H1 (cell line): ENCODE results near the gene AGER. TPM values are rescaled to one million over a fixed set of nuclear protein-coding genes. Genes with fewer than 3 reads are reported as not detected.

Experiments
- ATF3 ChIP-seq: IDR thresholded peaks from 2 replicates; pipeline ENCODE4 v1.6.1; 2011; ENCODE audit warnings: low read depth, mild to moderate bottlenecking, low read length; ENCODE audit not compliant: insufficient read depth
- POLR2AphosphoS5 ChIP-seq: IDR thresholded peaks from 2 replicates; pipeline ENCODE4 v1.6.1; 2011; ENCODE audit warnings: low read depth, low read length
- RAD21 ChIP-seq, 2 experiments: IDR thresholded peaks in 1 of 2; conservative IDR thresholded peaks in 1 of 2; 2 replicates each; pipeline ENCODE4 v1.6.1; 2011; ENCODE audit warnings: low read depth in 2 of 2, low read length in 2 of 2, improper control_type of control experiment in 1 of 2, inconsistent platforms in 1 of 2, mild to moderate bottlenecking in 1 of 2, moderate library complexity in 1 of 2
- polyA plus RNA-seq, 7 experiments: library from polyadenylated mRNA; depleted of rRNA in 3 of 7; stranded (reverse) in 5 of 7; unstranded in 2 of 7; fragments of >200 nt in 5 of 7; fragments of 200-250 nt in 2 of 7; gene quantifications; 1 replicate in 5 of 7; 2 replicates in 1 of 7; 4 replicates in 1 of 7; pipeline versions ENCODE4 v1.2.1 to v1.2.3, GENCODE V29; 2011 to 2013; ENCODE audit warnings: missing spikeins in 2 of 7, mixed read lengths in 2 of 7
- total RNA-seq: library from RNA; stranded (reverse); fragmentation: NEBNext Ultra II Directional; extraction: Animal tissue kit (Norgen Biotek cat#: 25700); gene quantifications from 2 replicates; pipeline ENCODE4 v1.2.1, GENCODE V29; 2021

Gene AGER
- total and polyA plus RNA-seq, 2 of the 8 experiments (the other 6 are each of a cell fraction or from before 2014, with no cell fraction given), result 3.8 to 10.9 TPM

- TF ChIP-seq ATF3, result no peak
- TF ChIP-seq RAD21 (IDR thresholded peaks at IDR 0.05 in 1 of 2, conservative IDR thresholded peaks at IDR 0.05 in 1 of 2; ENCODE audit: low read depth in 2 of 2, low read length in 2 of 2), result no peak
- no peak for TF ChIP-seq POLR2AphosphoS5
- TF ChIP-seq, all 59 proteins: peak for 0
These were observed 13.8 kb downstream of the AGER start (continued) for GRCh38 chr6:32170294-32170693.
